HepG2 (cell line): ENCODE measurements around the gene OR6B2. TPM values are rescaled to one million over a fixed set of nuclear protein-coding genes. Genes with fewer than 3 reads are reported as not detected.

Source experiments
- ATAC-seq: fragments of 200-7000 bp; cut with Tn5 transposase; 3 replicates; pipeline ENCODE4 v1.9.1; 2020; ENCODE audit warnings: mild to moderate bottlenecking, moderate library complexity
- BruUV-seq: library from RNA; stranded (reverse); fragments of 400-500 nt; replicated peaks from 2 replicates; lab custom pipeline; 2021; lab: Mats Ljungman, UMichigan
- CTCF ChIA-PET: fragments of 300-600 bp; formaldehyde crosslinking; extraction: SDS; loops from one replicate; lab custom pipeline; 2021; ENCODE audit warnings: low total read pairs, inconsistent platforms, low intra/inter-chr PET ratio; lab: Yijun Ruan, JAX
- POLR2A ChIA-PET: fragments of 350-600 bp; sonication (Branson Sonifier 250); formaldehyde crosslinking; loops from one replicate; lab custom pipeline; 2020; ENCODE audit warnings: antibody characterized with exemption, inconsistent platforms; lab: Yijun Ruan, JAX
- DNase-seq: peaks from one replicate; pipeline ENCODE4 v3.0.0-alpha.2; 2015; ENCODE audit warnings: low spot score
- FAIRE-seq: peaks from 3 replicates; lab custom pipeline; 2011; peaks lifted over from hg19 to GRCh38; lab: Jason Lieb, UNC
- H2AFZ ChIP-seq: one replicate; pipeline ENCODE4 v1.6.1; 2011; ENCODE audit warnings: low read length, inconsistent platforms
- H3K27ac ChIP-seq: fragments of 300-600 bp; 3 replicates; pipeline ENCODE4 v1.8.0; 2011; ENCODE audit warnings: mixed run types, mild to moderate bottlenecking, mixed read lengths, low read length, inconsistent platforms; ENCODE audit not compliant: insufficient read depth; ENCODE audit errors: extremely low read length
- H3K27me3 ChIP-seq, 2 experiments: fragments of 200-600 bp in 1 of 2; 2 replicates in 1 of 2; 3 replicates in 1 of 2; pipeline versions ENCODE4 v1.6.0 to v1.8.0; 2011; ENCODE audit warnings: low read length in 2 of 2, mild to moderate bottlenecking in 2 of 2, moderate library complexity in 2 of 2, inconsistent platforms in 1 of 2; ENCODE audit not compliant: insufficient read depth in 2 of 2, control insufficient read depth in 1 of 2
- H3K36me3 ChIP-seq, 2 experiments: fragments of 200-600 bp in 1 of 2; replicated peaks in 1 of 2; 2 replicates in 1 of 2; 3 replicates in 1 of 2; pipeline versions ENCODE4 v1.5.1 to v1.8.0; 2011; ENCODE audit warnings: low read length in 2 of 2, inconsistent platforms in 1 of 2; ENCODE audit not compliant: insufficient read depth in 2 of 2, control insufficient read depth in 1 of 2
- H3K4me1 ChIP-seq: 2 replicates; pipeline ENCODE4 v1.5.1; 2012; ENCODE audit warnings: low read length, inconsistent platforms; ENCODE audit not compliant: insufficient read depth
- H3K4me2 ChIP-seq: 2 replicates; pipeline ENCODE4 v1.6.0; 2011; ENCODE audit warnings: low read depth, low read length, inconsistent platforms
- H3K4me3 ChIP-seq, 3 experiments: fragments of 200-600 bp in 1 of 3; sonication (generic), shearing (Covaris generic) in 1 of 3; replicated peaks in 1 of 3; 2 replicates each; pipeline ENCODE4 v1.5.1; 2011 to 2016; ENCODE audit warnings: low read length in 3 of 3, inconsistent platforms in 2 of 3, low read depth in 2 of 3, mild to moderate bottlenecking in 2 of 3, control low read depth in 1 of 3, mixed read lengths in 1 of 3; ENCODE audit not compliant: insufficient read depth in 1 of 3
- H3K79me2 ChIP-seq: one replicate; pipeline ENCODE4 v1.6.1; 2011; ENCODE audit warnings: low read length, inconsistent platforms; ENCODE audit not compliant: insufficient read depth
- H3K9ac ChIP-seq: 2 replicates; pipeline ENCODE4 v1.6.0; 2011; ENCODE audit warnings: mild to moderate bottlenecking, low read depth, low read length, inconsistent platforms; ENCODE audit not compliant: insufficient read depth
- H3K9me3 ChIP-seq: 2 replicates; pipeline ENCODE4 v1.5.1; 2012; ENCODE audit warnings: mild to moderate bottlenecking, low read length
- H4K20me1 ChIP-seq: 2 replicates; pipeline ENCODE4 v1.6.0; 2011; ENCODE audit warnings: inconsistent platforms, mild to moderate bottlenecking, low read length, moderate library complexity; ENCODE audit not compliant: insufficient read depth
- ELF1 ChIP-seq: sonication (generic); formaldehyde crosslinking; IDR thresholded peaks from 2 replicates; pipeline ENCODE4 v1.4.0; 2020; ENCODE audit warnings: missing genetic modification reagents
- KLF16 ChIP-seq, 2 experiments: sonication (generic) in 1 of 2; formaldehyde crosslinking in 1 of 2; IDR thresholded peaks; 2 replicates each; pipeline versions ENCODE4 v1.6.1 to v1.8.0; 2016 to 2023; ENCODE audit warnings: missing genetic modification reagents in 2 of 2, missing compliant biosample characterization in 1 of 2
- SETDB1 ChIP-seq: sonication (generic); formaldehyde crosslinking; IDR thresholded peaks from 2 replicates; pipeline ENCODE4 v1.5.1; 2020; ENCODE audit warnings: missing genetic modification reagents, mild to moderate bottlenecking, borderline replicate concordance
- ZBTB46 ChIP-seq: sonication (generic); formaldehyde crosslinking; IDR thresholded peaks from 2 replicates; pipeline ENCODE4 v1.4.0; 2020; ENCODE audit warnings: mild to moderate bottlenecking, missing genetic modification reagents, borderline replicate concordance
- ZNF678 ChIP-seq: sonication (generic); formaldehyde crosslinking; IDR thresholded peaks from 2 replicates; pipeline ENCODE4 v1.4.0; 2020; ENCODE audit warnings: mild to moderate bottlenecking, missing genetic modification reagents
- ZSCAN25 ChIP-seq: sonication (generic); formaldehyde crosslinking; IDR thresholded peaks from 2 replicates; pipeline ENCODE4 v1.8.0; 2022; ENCODE audit warnings: mild to moderate bottlenecking, missing genetic modification reagents
- WGBS: methylation state at CpG from one replicate; pipeline ENCODE4 v1.1.6; 2017; ENCODE audit warnings: low lambda C conversion rate; 5-methylcytosine and 5-hydroxymethylcytosine counted together
- in situ Hi-C: cut with HindIII; loops from 2 replicates; pipeline ENCODE4 v1.10.0; 2017; ENCODE audit warnings: low pct_unique_long_range_greater_than_20kb; ENCODE audit not compliant: extremely low pct_ligation_motif_present
- intact Hi-C: fragments of 100-400 bp; cut with micrococcal nuclease; formaldehyde crosslinking; loops from one replicate; pipeline ENCODE4 v1.10.0; 2022; ENCODE audit not compliant: unreplicated experiment
- polyA plus RNA-seq, 8 experiments: library from polyadenylated mRNA; depleted of rRNA in 3 of 8; stranded (reverse) in 7 of 8; unstranded in 1 of 8; fragments of >200 nt; fragmentation: Illumina TruSeq in 4 of 8; extraction: Trizol in 4 of 8; gene quantifications; 2 replicates each; pipeline versions ENCODE4 v1.2.1 to v1.2.3, GENCODE V29; 2011 to 2016; ENCODE audit warnings: low read depth in 4 of 8, missing spikeins in 1 of 8, mixed read lengths in 1 of 8; ENCODE audit not compliant: insufficient read depth in 1 of 8
- total RNA-seq, 5 experiments: library from RNA; depleted of rRNA; stranded (reverse); fragments of >200 nt; fragmentation: Illumina TruSeq; extraction: Trizol; gene quantifications; 2 replicates each; pipeline ENCODE4 v1.2.3, GENCODE V29; 2016; ENCODE audit warnings: low read depth in 1 of 5
- TF ChIP-seq, protein P1 (sequence below): sonication (generic); formaldehyde crosslinking; IDR thresholded peaks from 2 replicates; pipeline ENCODE4 v1.4.0; 2020; ENCODE audit warnings: missing genetic modification reagents
- TF ChIP-seq, protein P2 (sequence below): sonication (generic); formaldehyde crosslinking; IDR thresholded peaks from 2 replicates; pipeline ENCODE4 v1.4.0; 2020; ENCODE audit warnings: missing genetic modification reagents

OR6B2 gene
- total and polyA plus RNA-seq, 2 of the 13 experiments (the other 11 are each of a cell fraction or from before 2014, with no cell fraction given): not detected

DNA sequence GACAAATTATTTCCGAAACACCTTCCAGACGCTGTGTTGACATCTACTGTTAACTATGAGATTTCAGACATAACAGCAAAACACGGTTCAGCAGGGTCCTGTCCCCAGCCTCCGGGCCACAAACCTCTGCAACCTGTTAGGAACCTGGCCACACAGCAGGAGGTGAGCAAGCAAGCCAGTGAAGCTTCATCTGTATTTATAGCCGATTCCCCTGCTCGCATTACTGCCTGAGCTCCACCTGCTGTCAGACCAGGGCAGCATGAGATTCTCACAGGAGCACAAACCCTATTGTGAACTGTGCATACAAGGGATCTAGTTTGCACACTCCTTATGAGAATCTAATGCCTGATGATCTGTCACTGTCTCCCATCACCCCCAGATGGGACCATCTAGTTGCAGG lies 36.1 kb downstream of the OR6B2 start (continued):
- TF ChIP-seq ZBTB46: no peak
- no peak for TF ChIP-seq KLF16 (CRISPR knock-in tag; IDR thresholded peaks at IDR 0.05)
- TF ChIP-seq, protein P1, sequence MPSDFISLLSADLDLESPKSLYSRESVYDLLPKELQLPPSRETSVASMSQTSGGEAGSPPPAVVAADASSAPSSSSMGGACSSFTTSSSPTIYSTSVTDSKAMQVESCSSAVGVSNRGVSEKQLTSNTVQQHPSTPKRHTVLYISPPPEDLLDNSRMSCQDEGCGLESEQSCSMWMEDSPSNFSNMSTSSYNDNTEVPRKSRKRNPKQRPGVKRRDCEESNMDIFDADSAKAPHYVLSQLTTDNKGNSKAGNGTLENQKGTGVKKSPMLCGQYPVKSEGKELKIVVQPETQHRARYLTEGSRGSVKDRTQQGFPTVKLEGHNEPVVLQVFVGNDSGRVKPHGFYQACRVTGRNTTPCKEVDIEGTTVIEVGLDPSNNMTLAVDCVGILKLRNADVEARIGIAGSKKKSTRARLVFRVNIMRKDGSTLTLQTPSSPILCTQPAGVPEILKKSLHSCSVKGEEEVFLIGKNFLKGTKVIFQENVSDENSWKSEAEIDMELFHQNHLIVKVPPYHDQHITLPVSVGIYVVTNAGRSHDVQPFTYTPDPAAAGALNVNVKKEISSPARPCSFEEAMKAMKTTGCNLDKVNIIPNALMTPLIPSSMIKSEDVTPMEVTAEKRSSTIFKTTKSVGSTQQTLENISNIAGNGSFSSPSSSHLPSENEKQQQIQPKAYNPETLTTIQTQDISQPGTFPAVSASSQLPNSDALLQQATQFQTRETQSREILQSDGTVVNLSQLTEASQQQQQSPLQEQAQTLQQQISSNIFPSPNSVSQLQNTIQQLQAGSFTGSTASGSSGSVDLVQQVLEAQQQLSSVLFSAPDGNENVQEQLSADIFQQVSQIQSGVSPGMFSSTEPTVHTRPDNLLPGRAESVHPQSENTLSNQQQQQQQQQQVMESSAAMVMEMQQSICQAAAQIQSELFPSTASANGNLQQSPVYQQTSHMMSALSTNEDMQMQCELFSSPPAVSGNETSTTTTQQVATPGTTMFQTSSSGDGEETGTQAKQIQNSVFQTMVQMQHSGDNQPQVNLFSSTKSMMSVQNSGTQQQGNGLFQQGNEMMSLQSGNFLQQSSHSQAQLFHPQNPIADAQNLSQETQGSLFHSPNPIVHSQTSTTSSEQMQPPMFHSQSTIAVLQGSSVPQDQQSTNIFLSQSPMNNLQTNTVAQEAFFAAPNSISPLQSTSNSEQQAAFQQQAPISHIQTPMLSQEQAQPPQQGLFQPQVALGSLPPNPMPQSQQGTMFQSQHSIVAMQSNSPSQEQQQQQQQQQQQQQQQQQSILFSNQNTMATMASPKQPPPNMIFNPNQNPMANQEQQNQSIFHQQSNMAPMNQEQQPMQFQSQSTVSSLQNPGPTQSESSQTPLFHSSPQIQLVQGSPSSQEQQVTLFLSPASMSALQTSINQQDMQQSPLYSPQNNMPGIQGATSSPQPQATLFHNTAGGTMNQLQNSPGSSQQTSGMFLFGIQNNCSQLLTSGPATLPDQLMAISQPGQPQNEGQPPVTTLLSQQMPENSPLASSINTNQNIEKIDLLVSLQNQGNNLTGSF (CRISPR knock-in tag): no peak

GRCh38 chr2:239993291-239993690 lies 36.9 kb downstream of the OR6B2 start:
- H3K4me3 ChIP-seq: no peak overlapping the region
- no peak overlapping the region for H3K4me2 ChIP-seq
- CTCF ChIA-PET: no interaction called here
- in situ Hi-C loops (no loop called here), intact Hi-C loops (no loop called here)
- no peaks in the 10 kb centered on the region for H3K9me3 ChIP-seq
- BruUV-seq: no TSS peak
- no peaks in the 10 kb centered on the region for H3K27me3 ChIP-seq
- peaks cover 22 to 45% of the 10 kb centered on the region in 2 experiments for H3K36me3 ChIP-seq
- H3K27ac ChIP-seq: no peak overlapping the region
- no peak overlapping the region for H3K9ac ChIP-seq
- DNase-seq (no peak), FAIRE-seq (no peak), ATAC-seq (no peak)
- H3K79me2 ChIP-seq: no peaks in the 10 kb centered on the region
- WGBS: 99% methylated on average over 2 of the region's 2 CpGs
- H3K4me1 ChIP-seq: no peaks in the 10 kb centered on the region
- POLR2A ChIA-PET: no interaction called here
- no peak for TF ChIP-seq ZNF678 (CRISPR knock-in tag)
- no peak for TF ChIP-seq ELF1 (CRISPR knock-in tag)
- TF ChIP-seq ZSCAN25 (CRISPR knock-in tag): no peak
- TF ChIP-seq SETDB1 (CRISPR knock-in tag): no peak
- TF ChIP-seq, protein P2, sequence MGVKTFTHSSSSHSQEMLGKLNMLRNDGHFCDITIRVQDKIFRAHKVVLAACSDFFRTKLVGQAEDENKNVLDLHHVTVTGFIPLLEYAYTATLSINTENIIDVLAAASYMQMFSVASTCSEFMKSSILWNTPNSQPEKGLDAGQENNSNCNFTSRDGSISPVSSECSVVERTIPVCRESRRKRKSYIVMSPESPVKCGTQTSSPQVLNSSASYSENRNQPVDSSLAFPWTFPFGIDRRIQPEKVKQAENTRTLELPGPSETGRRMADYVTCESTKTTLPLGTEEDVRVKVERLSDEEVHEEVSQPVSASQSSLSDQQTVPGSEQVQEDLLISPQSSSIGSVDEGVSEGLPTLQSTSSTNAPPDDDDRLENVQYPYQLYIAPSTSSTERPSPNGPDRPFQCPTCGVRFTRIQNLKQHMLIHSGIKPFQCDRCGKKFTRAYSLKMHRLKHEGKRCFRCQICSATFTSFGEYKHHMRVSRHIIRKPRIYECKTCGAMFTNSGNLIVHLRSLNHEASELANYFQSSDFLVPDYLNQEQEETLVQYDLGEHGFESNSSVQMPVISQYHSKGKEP: no peak
- peaks cover 8% of the 10 kb centered on the region for H4K20me1 ChIP-seq
- no peak overlapping the region for H2AFZ ChIP-seq
